ENCODE measurements around the gene SULT4A1. TPM values are rescaled to one million over a fixed set of nuclear protein-coding genes. Genes with fewer than 3 reads are reported as not detected.

The SULT4A1 gene
- polyA plus RNA-seq, 1 of the 3 experiments (the other 2 are of a cell fraction) = 3.9 TPM

DNA sequence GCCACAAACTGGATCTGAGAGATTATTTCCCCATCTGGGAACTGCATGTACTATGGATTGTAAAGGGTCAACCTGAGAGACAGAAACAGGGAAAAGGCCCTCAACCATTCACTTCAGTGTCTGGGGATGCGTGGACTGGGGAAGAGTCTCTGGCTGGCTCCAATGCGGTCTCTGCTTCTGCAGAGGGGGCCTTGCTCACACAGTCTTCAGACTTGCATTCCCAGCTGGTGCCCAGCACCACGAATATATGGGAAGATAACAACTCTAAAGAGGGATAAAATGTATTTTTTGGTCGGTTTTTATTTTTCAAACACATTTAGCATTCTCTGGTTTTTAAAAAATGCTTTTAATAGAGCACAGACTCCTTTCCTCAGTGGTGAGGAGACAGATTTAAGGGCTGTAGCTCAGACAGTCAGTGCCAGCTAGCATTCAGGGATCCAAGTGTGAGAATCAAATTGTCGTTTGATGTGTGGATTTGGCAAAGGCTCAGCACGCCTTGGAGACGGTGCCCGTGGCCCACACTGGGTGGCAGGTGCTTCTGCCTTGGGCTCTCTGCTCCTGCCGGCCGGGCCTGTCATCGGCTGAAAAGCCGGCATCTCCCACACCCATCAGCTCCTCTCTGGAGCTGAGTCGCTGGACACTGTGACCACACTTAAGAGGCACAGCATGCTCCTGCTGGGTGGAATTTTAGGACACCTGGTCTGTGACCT, 42.2 kb downstream of the SULT4A1 start:
- Histone ChIP-seq H3K9ac (no peak overlapping the region), H3K4me3 (ENCODE audit: low read depth in 2 of 2, low read length in 1 of 2) (no peak overlapping the region), H3K4me2 (no peak overlapping the region), H4K20me1 (ENCODE audit: insufficient read depth) (no peaks in the 10 kb centered on the region), H3K27me3 (ENCODE audit: insufficient read depth) (no peaks in the 10 kb centered on the region), H3K27ac (ENCODE audit: low read depth in 2 of 2, low read length in 1 of 2) (no peak overlapping the region), H2AFZ (ENCODE audit: low read depth) (no peak overlapping the region), H3K79me2 (ENCODE audit: insufficient read depth) (no peaks in the 10 kb centered on the region), H3K4me1 (ENCODE audit: control insufficient read depth in 1 of 2, insufficient read depth in 2 of 2, low read depth in 1 of 2, low read length in 1 of 2) (no peaks in the 10 kb centered on the region), H3K36me3 (replicated peaks in 1 of 2; ENCODE audit: control insufficient read depth in 1 of 2, insufficient read depth in 2 of 2, low read length in 1 of 2) (no peaks in the 10 kb centered on the region), H3F3A (replicated peaks; ENCODE audit: insufficient read depth) (no peaks in the 10 kb centered on the region), H3K9me2 (no peaks in the 10 kb centered on the region), H3K9me3 (no peaks in the 10 kb centered on the region)
- ChIA-PET POLR2A (no interaction called here), CTCF (no interaction called here)
- DNase-seq = no peak
- TF ChIP-seq, protein P1, sequence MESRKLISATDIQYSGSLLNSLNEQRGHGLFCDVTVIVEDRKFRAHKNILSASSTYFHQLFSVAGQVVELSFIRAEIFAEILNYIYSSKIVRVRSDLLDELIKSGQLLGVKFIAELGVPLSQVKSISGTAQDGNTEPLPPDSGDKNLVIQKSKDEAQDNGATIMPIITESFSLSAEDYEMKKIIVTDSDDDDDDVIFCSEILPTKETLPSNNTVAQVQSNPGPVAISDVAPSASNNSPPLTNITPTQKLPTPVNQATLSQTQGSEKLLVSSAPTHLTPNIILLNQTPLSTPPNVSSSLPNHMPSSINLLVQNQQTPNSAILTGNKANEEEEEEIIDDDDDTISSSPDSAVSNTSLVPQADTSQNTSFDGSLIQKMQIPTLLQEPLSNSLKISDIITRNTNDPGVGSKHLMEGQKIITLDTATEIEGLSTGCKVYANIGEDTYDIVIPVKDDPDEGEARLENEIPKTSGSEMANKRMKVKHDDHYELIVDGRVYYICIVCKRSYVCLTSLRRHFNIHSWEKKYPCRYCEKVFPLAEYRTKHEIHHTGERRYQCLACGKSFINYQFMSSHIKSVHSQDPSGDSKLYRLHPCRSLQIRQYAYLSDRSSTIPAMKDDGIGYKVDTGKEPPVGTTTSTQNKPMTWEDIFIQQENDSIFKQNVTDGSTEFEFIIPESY (IDR thresholded peaks at IDR 0.05; ENCODE audit: borderline replicate concordance, low read depth) = no peak
- TF ChIP-seq MXI1 (IDR thresholded peaks at IDR 0.05; ENCODE audit: low read depth, low read length) = no peak
- TF ChIP-seq TAF1 (IDR thresholded peaks at IDR 0.05; ENCODE audit: borderline replicate concordance, low read depth, low read length) = no peak
- TF ChIP-seq, protein P2, sequence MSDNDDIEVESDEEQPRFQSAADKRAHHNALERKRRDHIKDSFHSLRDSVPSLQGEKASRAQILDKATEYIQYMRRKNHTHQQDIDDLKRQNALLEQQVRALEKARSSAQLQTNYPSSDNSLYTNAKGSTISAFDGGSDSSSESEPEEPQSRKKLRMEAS (IDR thresholded peaks at IDR 0.05; ENCODE audit: low read depth) = no peak
- no peak for TF ChIP-seq SMC3 (IDR thresholded peaks at IDR 0.05; ENCODE audit: low read depth, low read length)
- TF ChIP-seq EZH2phosphoT487 (IDR thresholded peaks at IDR 0.05; ENCODE audit: borderline replicate concordance, low read depth) = no peak
- TF ChIP-seq USF1 (IDR thresholded peaks at IDR 0.05; ENCODE audit: borderline replicate concordance, low read depth) = no peak
- 49% methylated on average over 4 of the region's 13 CpGs for WGBS (ENCODE audit: low lambda C conversion rate)

DNA sequence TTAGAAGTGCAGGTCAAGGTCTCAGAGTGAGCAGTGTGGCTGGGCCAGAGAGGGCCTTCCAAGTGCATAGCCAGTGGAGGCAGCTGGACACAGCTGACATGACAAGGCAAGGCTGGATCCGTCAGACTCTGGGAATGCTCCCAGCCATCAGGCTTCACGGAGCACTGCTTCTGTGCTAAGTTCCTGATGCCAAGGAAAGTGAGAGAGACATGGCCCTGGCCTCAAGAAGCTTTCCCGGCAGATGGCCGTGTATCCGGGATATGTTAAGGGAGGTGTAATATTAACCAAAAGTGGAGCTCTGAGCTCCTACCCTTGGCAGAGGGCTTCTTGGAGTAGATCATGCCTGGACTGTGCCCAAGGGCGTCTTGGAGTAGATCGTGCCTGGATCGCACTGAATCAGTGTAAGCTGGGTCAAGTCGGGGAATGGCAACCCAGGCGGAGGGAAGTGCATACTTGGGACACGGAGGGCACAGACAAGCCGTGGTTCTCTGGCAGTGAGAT, 42.8 kb downstream of the SULT4A1 start:
- Histone ChIP-seq H3K9ac (no peak overlapping the region), H3K4me2 (no peak overlapping the region), H3K27ac (ENCODE audit: low read depth in 2 of 2, low read length in 1 of 2) (no peak overlapping the region), H4K20me1 (ENCODE audit: insufficient read depth) (no peaks in the 10 kb centered on the region), H3K4me3 (ENCODE audit: low read depth in 2 of 2, low read length in 1 of 2) (no peak overlapping the region), H3K36me3 (replicated peaks in 1 of 2; ENCODE audit: control insufficient read depth in 1 of 2, insufficient read depth in 2 of 2, low read length in 1 of 2) (no peaks in the 10 kb centered on the region), H3K27me3 (ENCODE audit: insufficient read depth) (no peaks in the 10 kb centered on the region), H3K79me2 (ENCODE audit: insufficient read depth) (no peaks in the 10 kb centered on the region), H3K9me2 (no peaks in the 10 kb centered on the region), H2AFZ (ENCODE audit: low read depth) (no peak overlapping the region), H3K9me3 (no peaks in the 10 kb centered on the region), H3F3A (replicated peaks; ENCODE audit: insufficient read depth) (no peaks in the 10 kb centered on the region), H3K4me1 (ENCODE audit: control insufficient read depth in 1 of 2, insufficient read depth in 2 of 2, low read depth in 1 of 2, low read length in 1 of 2) (no peaks in the 10 kb centered on the region)
- no peak for DNase-seq
- ChIA-PET POLR2A (no interaction called here), CTCF (interaction anchor here (1.0 to 1.5 kb wide), 2 partner anchors 433 to 588 kb away, joined by 3 read pairs; no protein-coding TSS in a partner anchor)
- WGBS (ENCODE audit: low lambda C conversion rate) = 98% methylated on average over 6 of the region's 12 CpGs
- no peak for TF ChIP-seq MXI1 (IDR thresholded peaks at IDR 0.05; ENCODE audit: low read depth, low read length)
- TF ChIP-seq USF1 (IDR thresholded peaks at IDR 0.05; ENCODE audit: borderline replicate concordance, low read depth) = no peak
- TF ChIP-seq NFIC (IDR thresholded peaks at IDR 0.05; ENCODE audit: borderline replicate concordance) = no peak
- TF ChIP-seq CHD2 (IDR thresholded peaks at IDR 0.05; ENCODE audit: low read length, partially characterized antibody) = no peak
- no peak for TF ChIP-seq FOXJ3 (CRISPR knock-in tag; IDR thresholded peaks at IDR 0.05)
- TF ChIP-seq, protein P3, sequence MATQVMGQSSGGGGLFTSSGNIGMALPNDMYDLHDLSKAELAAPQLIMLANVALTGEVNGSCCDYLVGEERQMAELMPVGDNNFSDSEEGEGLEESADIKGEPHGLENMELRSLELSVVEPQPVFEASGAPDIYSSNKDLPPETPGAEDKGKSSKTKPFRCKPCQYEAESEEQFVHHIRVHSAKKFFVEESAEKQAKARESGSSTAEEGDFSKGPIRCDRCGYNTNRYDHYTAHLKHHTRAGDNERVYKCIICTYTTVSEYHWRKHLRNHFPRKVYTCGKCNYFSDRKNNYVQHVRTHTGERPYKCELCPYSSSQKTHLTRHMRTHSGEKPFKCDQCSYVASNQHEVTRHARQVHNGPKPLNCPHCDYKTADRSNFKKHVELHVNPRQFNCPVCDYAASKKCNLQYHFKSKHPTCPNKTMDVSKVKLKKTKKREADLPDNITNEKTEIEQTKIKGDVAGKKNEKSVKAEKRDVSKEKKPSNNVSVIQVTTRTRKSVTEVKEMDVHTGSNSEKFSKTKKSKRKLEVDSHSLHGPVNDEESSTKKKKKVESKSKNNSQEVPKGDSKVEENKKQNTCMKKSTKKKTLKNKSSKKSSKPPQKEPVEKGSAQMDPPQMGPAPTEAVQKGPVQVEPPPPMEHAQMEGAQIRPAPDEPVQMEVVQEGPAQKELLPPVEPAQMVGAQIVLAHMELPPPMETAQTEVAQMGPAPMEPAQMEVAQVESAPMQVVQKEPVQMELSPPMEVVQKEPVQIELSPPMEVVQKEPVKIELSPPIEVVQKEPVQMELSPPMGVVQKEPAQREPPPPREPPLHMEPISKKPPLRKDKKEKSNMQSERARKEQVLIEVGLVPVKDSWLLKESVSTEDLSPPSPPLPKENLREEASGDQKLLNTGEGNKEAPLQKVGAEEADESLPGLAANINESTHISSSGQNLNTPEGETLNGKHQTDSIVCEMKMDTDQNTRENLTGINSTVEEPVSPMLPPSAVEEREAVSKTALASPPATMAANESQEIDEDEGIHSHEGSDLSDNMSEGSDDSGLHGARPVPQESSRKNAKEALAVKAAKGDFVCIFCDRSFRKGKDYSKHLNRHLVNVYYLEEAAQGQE (IDR thresholded peaks at IDR 0.05; ENCODE audit: low read depth, low read length) = no peak
- TF ChIP-seq TEAD4 (IDR thresholded peaks at IDR 0.05; ENCODE audit: borderline replicate concordance, insufficient read depth) = no peak
- TF ChIP-seq MEF2A (IDR thresholded peaks at IDR 0.05; ENCODE audit: borderline replicate concordance, low read depth) = no peak
- no peak for TF ChIP-seq SIN3A (IDR thresholded peaks at IDR 0.05; ENCODE audit: borderline replicate concordance, low read depth, low read length)
- no peak for TF ChIP-seq TCF12 (IDR thresholded peaks at IDR 0.05)
- TF ChIP-seq, protein P1 (IDR thresholded peaks at IDR 0.05; ENCODE audit: borderline replicate concordance, low read depth) = no peak

All from SK-N-SH (cell line).